ENCODE results near the gene ACP7.

The ACP7 gene

DNA sequence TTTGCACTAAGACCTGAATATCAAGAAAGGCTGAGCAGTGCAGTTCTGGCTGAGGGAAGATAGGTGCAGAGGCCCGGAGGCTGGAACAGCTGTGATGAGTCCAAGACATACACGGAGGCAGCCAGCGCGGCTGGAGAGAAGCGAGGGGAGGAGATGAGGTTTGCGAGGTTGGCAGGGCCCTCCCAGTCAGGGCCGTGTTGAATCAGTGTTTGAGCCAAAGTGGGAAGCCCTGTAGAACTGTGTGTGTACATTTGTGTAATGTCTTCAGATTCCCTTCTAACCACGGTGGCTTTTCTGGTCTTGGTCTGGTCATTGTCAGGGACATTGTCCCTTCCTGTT lies 76.3 kb downstream of the ACP7 start:
- intact Hi-C loops (cut with DNase I): no loop called here
- no peak for DNase-seq

Data from posterior cingulate gyrus (tissue), 11 donors.